DMS53 treated with DMSO at 0.1 percent for 48 hours (cell line): Measurements from ENCODE around the gene CDK11B.

Source experiments
- DNase-seq: peaks from one replicate; lab custom pipeline; 2025; ENCODE audit not compliant: unreplicated experiment; lab: John Stamatoyannopoulos, UW

The CDK11B gene

DNA sequence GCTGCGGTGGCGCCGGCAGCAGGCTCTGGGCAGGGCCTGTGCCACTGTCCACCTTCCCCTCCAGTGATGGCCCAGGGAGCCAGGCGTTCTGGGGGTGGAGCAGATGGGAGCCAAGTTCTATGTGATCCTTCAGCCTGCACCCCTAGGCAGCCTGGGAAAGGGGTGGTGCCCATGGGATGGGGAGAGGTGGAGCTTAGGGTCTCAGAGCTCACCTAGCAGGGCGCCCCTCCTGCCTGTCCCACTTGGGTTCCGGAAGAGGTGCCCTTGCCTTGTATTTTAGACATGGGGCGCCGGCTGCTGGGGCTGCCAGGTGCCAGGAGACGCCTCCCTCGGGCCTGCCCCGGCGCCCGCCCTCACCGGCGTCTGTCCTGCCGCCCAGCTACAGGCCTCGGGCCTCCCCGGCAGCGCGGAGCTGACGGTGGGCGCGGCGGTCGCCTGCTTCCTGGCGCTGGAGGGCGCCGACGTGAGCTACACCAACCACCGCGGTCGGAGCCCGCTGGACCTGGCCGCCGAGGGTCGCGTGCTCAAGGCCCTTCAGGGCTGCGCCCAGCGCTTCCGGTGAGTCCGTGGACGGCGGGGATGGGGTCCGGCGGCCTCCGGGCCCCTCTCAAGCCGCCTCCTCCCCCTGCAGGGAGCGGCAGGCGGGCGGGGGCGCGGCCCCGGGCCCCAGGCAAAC is 29.9 kb downstream of the CDK11B start:
- no peak for DNase-seq

DNA sequence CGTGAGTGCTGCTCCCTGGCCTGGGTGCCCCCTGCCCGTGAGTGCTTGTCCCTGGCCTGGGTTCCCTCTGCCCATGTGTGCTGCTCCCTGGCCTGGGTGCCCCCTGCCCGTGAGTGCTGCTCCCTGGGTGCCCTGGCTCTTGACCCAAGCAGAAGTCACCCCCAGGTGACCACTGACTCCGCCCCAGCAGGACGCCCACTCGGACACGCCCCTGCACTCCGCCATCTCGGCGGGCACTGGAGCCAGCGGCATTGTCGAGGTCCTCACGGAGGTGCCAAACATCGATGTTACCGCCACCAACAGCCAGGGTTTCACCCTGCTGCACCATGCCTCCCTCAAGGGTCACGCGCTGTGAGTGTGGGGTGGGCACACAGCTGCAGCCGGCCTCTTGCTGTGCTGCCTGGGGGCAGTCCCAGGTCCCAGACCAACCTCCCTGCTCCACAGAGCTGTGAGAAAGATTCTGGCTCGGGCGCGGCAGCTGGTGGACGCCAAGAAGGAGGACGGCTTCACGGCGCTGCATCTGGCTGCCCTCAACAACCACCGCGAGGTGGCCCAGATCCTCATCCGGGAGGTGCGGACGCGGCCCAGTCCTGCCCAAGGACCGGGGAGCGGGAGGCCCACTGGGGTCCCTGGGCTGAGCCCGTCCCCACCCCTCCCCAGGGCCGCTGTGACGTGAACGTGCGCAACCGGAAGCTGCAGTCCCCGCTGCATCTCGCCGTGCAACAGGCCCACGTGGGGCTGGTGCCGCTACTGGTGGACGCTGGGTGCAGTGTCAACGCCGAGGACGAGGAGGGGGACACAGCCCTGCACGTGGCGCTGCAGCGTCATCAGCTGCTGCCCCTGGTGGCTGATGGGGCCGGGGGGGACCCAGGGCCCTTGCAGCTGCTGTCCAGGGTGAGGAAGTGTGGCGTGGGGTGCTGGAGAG is 30.7 kb downstream of the CDK11B start:
- DNase-seq, result no peak

DNA sequence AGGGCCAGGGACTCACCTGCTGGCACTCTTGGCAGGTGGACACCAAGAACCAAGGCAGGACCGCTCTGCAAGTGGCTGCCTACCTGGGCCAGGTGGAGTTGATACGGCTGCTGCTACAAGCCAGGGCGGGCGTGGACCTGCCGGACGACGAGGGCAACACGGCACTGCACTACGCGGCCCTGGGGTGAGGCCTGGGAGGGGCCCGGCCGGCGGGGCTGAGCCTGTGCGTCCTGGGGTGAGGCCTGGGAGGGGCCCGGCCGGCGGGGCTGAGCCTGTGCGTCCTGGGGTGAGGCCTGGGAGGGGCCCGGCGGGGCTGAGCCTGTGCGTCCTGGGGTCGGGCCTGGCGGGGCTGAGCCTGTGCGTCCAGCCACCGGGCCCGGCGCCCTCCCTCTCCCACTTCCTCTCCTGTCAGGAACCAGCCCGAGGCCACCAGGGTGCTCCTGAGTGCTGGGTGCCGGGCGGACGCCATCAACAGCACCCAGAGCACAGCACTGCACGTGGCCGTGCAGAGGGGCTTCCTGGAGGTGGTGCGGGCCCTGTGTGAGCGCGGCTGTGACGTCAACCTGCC is 31.5 kb downstream of the CDK11B start:
- no peak for DNase-seq

DNA sequence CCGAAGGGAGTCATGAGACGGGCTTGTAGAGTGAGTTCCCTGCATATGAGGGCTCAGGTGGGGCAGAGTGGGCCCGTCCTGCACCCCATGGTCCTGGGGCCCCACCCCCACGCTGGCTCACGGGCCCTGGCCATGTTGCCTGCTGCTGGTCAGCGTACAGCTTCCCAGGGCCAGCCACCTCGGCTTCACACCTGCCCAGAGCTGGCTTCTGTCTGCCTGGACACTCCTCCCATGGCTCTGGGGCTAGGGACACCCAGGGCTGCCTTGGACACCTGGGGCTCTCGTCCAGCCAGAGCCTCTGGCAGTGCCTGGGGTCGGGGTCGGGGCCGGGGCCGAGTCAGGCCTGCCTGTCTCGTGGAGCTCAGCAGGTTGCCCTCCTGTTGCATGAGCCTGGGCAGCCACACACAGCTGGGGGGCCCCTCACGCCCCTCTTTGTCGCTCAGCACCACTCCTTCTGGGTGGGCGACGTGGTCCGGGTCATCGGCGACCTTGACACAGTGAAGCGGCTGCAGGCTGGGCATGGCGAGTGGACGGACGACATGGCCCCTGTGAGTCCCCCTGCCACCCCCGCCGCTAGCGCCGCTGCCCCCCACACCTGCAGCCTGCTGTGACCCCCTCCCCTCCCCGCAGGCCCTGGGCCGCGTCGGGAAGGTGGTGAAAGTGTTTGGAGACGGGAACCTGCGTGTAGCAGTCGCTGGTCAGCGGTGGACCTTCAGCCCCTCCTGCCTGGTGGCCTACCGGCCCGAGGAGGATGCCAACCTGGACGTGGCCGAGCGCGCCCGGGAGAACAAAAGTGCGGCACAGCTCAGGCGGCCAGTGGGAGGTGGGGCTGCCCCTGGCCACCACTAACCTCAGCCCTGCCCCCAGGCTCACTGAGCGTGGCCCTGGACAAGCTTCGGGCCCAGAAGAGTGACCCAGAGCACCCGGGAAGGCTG is 32.3 kb downstream of the CDK11B start:
- no peak for DNase-seq

DNA sequence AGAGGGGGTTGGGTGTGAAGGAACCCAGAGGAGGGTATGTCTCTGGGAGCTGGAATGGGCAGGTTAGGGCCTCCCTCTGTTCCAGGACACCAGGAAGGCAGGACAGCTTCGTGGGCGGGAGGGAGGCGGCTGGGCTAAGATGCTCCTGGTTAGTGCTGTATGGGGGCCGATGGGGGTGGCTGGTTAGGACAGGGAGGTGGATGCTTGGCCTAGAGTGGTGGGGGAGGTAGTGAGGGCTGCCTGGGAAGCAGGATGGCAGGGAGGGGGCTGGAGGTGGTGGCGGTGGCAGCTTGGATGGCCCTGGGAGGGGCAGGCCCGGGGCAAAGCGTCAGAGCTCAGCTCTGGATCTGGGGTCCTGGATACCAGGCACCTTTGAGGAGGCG is 33.0 kb downstream of the CDK11B start:
- DNase-seq, result no peak

DNA sequence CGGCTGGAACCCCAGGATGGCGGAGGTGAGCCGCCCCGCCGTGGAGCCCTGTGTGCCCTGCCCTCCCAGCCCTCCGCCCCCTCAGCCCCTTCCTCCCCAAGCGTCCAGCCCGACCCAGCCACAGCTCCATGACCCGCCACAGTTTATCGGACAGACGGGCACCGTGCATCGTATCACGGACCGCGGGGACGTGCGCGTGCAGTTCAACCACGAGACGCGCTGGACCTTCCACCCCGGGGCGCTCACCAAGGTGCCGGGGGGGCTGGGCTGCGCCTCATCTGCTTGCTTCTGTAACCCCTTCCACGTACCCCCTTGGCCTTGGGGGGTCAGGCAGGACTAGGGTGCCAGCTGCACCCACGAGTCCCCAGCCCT is 33.4 kb downstream of the CDK11B start:
- no peak for DNase-seq

DNA sequence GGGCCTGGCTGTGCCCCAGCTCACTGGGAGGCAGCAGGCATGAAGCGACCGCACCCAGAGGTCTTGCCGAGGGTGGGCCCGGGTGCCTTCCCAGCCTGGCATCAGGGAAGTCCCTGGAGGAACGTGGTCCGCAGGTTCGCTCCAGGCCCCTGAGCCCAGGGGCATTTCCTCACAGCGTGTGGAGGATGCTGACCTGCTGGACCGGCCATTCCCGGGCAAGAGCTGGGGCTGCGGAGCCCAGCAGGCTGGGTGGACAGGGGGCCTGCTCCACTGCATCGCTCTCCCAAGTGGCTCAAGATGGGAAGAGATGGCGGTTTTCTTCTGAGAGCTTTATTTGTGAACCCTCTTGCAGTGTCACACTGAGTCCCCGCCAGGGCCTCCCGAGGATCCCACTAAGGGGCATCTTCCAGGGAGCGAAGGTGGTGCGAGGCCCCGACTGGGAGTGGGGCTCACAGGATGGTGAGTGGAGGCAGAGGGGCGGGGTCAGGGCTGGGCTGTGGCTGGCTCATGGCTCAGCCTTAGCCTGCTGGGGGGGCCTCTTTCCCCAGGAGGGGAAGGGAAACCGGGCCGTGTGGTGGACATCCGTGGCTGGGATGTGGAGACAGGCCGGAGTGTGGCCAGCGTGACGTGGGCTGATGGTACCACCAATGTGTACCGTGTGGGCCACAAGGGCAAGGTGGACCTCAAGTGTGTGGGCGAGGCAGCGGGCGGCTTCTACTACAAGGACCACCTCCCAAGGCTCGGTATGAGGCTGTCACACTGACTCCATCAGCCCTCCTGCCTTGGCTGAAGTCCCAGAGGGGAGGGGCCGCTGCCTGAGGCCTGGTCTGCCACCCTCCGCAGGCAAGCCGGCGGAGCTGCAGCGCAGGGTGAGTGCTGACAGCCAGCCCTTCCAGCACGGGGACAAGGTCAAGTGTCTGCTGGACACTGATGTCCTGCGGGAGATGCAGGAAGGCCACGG is 34.1 kb downstream of the CDK11B start:
- DNase-seq, result no peak

DNA sequence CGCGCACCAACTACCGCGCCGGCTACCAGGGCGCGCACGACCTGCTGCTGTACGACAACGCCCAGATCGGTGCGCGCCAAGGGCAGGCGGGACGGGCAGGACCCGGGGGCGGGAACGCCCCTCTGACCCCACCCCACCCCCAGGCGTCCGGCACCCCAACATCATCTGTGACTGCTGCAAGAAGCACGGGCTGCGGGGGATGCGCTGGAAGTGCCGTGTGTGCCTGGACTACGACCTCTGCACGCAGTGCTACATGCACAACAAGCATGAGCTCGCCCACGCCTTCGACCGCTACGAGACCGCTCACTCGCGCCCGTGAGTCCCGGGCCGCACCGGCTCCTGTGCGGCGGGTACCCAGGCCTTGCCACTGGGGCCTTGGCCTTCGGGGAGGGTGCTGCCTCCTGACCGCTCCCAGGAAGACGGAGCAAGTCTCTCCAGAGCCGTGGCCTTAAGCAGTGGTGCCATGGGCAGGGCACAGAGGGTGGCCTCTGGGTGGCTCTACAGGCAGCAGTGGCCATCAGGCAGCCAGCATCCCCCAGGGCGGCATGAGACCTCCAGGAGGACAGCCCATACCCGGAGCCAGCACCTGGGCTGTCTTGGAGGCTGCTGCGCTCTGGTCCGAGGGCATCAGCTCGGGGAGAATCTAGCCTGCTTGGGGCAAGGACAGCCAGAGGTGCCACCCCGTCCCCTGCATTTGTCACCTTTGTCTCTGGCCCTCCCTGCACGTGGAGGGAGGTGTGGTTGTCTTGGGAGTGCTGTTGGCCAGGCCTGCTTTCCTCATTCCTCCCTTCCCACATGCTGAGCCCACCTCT is 35.0 kb downstream of the CDK11B start:
- DNase-seq, result no peak

DNA sequence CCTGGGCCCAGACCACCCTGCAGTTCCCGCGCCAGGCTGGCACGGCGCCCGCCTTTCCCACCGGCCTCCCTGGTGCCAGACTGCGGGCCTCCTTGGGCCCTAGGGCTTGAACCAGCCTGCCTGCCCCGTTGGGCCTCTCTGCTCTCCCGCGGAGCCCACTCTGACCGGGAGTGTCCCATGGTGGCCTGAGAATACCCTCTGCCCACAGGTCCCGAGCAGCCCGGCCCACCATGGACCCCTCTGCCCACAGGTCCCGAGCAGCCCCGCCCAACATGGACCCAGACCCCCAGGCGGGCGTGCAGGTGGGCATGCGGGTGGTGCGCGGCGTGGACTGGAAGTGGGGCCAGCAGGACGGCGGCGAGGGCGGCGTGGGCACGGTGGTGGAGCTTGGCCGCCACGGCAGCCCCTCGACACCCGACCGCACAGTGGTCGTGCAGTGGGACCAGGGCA is 35.6 kb downstream of the CDK11B start:
- DNase-seq, result no peak

DNA sequence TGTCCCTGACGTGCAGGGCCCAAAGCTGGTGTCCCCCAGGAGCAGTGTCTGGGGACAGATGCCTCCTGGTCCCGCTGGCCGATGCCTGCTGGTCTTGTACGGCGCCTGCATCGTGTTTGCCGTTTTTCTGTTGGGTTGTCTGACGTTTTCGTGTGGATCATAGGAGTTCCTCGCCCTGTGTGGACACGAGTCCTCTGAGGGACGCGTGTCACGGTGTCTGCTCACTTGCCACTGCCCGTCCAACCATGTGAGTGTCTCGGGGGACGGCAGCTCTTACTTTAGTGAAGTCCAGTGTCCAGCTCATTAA is 36.1 kb downstream of the CDK11B start:
- DNase-seq, result no peak

DNA sequence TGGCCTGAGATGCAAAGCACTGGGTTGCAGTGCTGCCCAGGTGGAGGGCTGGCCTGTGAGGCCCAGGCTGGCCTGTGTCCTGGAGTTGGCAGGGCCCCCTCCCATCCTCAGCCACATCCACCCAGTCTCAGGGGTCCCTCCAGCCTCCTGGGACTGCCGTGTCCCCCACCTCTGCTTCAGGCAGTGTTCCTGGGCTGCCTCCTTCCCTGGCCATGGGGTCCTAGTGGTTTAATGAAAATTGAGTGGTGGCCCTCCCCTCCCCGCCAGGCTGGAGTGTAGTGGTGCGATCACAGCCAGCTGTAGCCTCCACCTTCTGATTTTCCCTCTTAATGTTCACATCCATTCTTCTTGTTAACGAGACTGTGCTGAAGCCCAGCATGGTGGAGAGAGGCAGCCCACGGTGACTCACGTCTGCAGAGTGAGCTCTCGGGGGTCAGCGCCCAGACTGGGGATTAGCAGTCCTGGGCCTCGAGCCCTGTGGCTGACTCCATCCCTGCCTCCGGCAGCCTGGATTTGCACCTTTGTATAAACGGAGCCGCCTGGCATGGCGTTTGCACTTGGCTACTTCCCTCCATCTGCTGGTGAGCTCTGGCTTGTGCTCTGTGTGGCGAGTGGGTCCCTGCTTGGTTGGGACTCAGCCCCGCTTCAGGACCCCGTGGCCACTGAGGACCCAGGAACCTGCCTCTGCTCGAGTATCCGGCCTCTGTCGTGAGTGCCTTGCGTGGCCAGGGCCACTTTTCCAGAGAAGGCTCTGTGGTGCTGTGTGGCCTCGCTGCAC is 36.6 kb downstream of the CDK11B start:
- DNase-seq, result no peak

DNA sequence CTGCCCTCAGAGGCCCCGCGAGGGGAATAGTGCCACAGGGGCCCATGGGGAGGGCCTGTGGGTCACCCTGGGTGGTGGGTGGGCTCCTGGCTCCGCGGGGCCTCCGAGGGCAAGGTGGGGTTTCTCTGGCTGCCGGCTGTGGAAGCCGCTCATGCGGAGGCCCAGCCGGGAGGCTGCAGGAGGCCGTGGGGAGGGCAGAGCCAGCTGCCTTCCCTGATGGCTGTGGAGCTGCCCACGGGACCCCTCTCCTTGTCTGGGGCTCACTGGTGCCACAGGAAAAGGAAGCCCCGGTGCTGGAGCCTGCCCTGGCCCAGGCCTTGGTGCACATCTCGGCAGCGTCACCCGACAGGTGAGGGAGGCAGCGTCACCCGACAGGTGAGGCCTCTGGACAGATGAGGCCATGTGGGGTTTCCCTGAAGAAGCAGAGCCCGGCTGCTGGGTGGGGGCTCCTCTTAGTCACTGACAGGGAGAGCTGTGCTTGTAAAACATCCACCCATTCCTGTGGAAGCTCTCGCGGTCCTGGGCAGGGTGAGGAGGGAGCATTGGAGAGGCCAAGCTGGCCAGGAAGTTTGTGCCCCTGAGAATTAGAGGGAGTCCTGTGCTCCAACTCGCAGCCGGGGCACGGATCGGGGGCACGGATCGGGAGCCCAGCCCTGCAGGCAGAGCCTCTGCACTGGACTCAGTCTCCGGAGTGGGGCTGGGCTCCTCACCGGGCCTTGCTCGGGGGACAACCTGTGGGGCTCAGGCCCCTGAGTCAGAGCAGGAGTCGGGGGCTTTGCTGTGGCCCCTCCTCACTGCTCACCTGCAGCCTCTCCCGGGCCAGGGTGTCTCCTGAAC is 37.4 kb downstream of the CDK11B start:
- no peak for DNase-seq

DNA sequence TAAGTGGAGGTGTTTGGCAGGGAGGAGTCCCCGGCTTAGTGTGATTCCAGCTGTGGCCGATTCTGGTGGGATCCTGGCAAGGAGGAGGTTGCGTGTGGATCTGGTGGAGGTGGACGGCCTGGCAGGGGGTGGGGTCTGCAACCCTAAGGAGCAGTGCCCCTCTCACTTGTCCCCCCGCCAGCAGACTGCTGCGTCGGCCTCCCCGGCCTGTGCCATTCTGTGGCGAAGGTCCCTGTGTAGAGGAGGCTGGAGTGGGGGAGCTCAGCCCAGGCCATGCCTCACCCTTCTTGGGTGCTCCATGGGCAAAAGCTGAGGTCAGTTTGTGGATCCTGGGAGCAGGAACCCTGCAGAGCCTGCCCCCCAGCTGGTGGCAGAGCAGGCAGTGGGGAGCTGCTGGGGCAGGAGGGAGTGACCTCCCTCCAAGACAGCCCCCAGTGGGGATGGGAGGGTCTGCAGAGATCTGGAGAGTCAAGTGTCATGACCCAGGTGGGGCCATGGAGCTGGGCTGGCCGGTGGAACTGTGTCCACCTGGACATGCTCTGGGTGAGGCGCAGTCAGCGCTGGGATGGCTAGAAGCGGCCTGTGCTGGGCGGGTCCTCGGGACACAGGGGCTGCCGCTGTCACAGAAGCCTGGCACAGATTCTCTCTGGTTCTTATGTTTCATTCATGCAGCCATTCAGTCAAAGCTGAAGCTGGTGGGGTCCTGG is 38.2 kb downstream of the CDK11B start:
- DNase-seq, result no peak

DNA sequence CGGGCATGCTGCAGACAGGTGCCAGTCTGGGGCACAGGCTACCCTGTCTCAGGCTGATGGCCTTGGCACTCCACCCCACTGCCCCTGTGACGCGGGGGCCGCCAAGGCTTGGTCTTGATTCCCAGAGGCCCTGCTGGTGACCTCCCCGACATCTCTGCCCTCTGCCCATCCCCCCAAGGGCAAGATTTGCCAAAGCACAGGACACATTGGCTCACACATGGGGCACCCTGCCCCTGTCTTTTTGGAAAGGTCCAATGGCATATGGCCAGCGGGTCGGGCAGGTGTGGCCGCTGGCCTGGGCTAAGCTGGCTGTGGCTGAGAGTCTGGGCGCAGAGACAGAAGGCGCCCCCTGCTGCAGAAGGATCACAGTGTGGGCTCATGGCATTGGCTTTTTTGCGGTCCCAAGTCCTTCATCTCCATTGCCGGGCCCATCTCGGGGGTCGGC is 38.9 kb downstream of the CDK11B start:
- DNase-seq, result no peak

DNA sequence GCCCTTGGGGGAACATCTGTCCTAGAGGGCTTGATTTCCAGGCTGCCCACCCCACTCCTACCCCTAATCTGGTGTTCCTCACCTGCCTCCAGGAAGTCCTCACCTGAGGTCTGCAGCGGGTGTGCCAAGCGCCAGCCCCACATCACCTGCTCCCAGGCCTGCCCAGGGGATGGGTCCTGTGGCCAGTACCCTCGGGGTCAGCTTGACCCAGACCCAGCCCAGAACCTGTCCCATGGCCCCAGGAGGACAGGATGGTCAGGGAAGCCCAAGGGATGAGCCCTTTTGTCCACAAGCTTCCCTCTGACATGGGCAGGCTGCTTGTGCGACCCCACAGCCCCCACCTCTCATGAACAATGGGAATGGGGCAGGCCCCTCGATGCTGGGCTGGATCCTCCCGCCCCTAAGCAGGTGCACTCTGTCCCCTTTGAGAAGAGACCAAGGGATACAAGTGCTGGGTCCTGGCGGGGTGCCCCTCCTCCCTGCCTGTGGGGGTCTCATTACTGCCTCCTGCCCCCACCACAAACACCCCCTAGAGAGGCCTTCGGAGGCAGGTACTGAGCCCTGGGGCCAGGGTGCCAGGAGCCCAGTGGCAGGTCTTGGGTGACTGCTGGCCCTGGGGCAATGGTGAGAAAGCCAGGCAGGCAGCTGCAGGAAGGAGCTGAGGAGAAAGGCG is 40.3 kb downstream of the CDK11B start:
- no peak for DNase-seq

DNA sequence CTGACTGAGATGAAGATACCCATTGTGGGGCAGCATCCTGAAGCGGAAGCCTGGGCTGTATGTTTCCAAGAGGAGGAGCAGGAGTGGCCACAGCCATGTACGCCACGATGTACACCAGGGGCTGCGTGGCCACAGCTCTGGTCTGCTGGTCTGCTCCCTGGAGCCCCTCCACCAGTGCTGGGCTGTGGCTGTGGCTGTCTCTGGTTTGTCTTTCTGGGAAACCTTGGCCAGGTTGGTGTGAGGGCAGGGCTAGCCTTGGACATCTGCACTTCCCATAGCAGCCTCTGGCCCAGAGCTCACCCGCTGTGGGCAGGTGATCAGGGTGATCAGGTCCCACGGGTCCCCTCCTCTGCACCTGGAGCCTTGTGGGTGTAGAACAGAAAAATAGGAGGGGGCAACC is 40.9 kb downstream of the CDK11B start:
- no peak for DNase-seq
